Measurements from ENCODE around the gene CLDN14. TPM values are rescaled to one million over a fixed set of nuclear protein-coding genes. Genes with fewer than 3 reads are reported as not detected.

The CLDN14 gene
- polyA plus RNA-seq, 1 experiment = not detected

- no peak for TF ChIP-seq CTCF (IDR thresholded peaks at IDR 0.05; ENCODE audit: insufficient read depth, low read depth, low read length)
- Histone ChIP-seq H3K4me3 (ENCODE audit: low read depth, low read length) (no peak overlapping the region), H3K27me3 (ENCODE audit: control insufficient read depth, insufficient read depth, low read length) (no peaks in the 10 kb centered on the region), H3K36me3 (ENCODE audit: control insufficient read depth, insufficient read depth, low read length) (no peaks in the 10 kb centered on the region)
- POLR2A ChIA-PET = no interaction called here
- CTCF ChIA-PET = interaction anchor here (1.4 to 5.0 kb wide), 4 partner anchors 12 to 318 kb away, joined by 3 to 20 read pairs (median 4); no protein-coding TSS in a partner anchor
- no peak for DNase-seq (ENCODE audit: low read depth)
These were observed 49.1 kb downstream of the CLDN14 start for GRCh38 chr21:36430841-36431240.

- CTCF ChIA-PET = interaction anchor here (0.6 to 5.0 kb wide), 10 partner anchors 8 to 1719 kb away, joined by 3 to 20 read pairs (median 3); no protein-coding TSS in a partner anchor
- TF ChIP-seq CTCF (IDR thresholded peaks at IDR 0.05; ENCODE audit: insufficient read depth, low read depth, low read length) = 0 out of 2 replicates have a peak, but pooled peaks have one; percentile 18
- POLR2A ChIA-PET = interaction anchor here (0.6 kb wide), 1 partner anchor 1736 kb away, joined by 3 read pairs; no protein-coding TSS in a partner anchor
These were observed 49.9 kb downstream of the CLDN14 start for GRCh38 chr21:36429947-36430546.

GRCh38 chr21:36428761-36429432, 51.0 kb downstream of the CLDN14 start:
- H3K36me3 ChIP-seq (ENCODE audit: control insufficient read depth, insufficient read depth, low read length) = no peaks in the 10 kb centered on the region
- no peak overlapping the region for H3K4me3 ChIP-seq (ENCODE audit: low read depth, low read length)
- ChIA-PET CTCF (interaction anchor here (0.6 to 5.0 kb wide), 10 partner anchors 8 to 499 kb away, joined by 3 to 20 read pairs (median 4); no protein-coding TSS in a partner anchor), POLR2A (no interaction called here)
- no peak for TF ChIP-seq CTCF (IDR thresholded peaks at IDR 0.05; ENCODE audit: insufficient read depth, low read depth, low read length)
- no peaks in the 10 kb centered on the region for H3K27me3 ChIP-seq (ENCODE audit: control insufficient read depth, insufficient read depth, low read length)
- DNase-seq (ENCODE audit: low read depth) = no peak

More at GRCh38 chr21:36429947-36430546, 49.9 kb downstream of the CLDN14 start:
- H3K36me3 ChIP-seq (ENCODE audit: control insufficient read depth, insufficient read depth, low read length) = no peaks in the 10 kb centered on the region
- H3K27me3 ChIP-seq (ENCODE audit: control insufficient read depth, insufficient read depth, low read length) = no peaks in the 10 kb centered on the region
- peak; percentile 95 for DNase-seq (ENCODE audit: low read depth)
- H3K4me3 ChIP-seq (ENCODE audit: low read depth, low read length) = peak overlapping the region; percentile 10; the same call in 1 of the 2 replicates

GRCh38 chr21:36427502-36427901, 52.4 kb downstream of the CLDN14 start:
- Histone ChIP-seq H3K36me3 (ENCODE audit: control insufficient read depth, insufficient read depth, low read length) (no peaks in the 10 kb centered on the region), H3K27me3 (ENCODE audit: control insufficient read depth, insufficient read depth, low read length) (no peaks in the 10 kb centered on the region), H3K4me3 (ENCODE audit: low read depth, low read length) (no peak overlapping the region)
- CTCF ChIA-PET = interaction anchor here (0.5 to 5.0 kb wide), 2 partner anchors 9 to 67 kb away, joined by 3 to 20 read pairs; no protein-coding TSS in a partner anchor
- no peak for TF ChIP-seq CTCF (IDR thresholded peaks at IDR 0.05; ENCODE audit: insufficient read depth, low read depth, low read length)
- no peak for DNase-seq (ENCODE audit: low read depth)
- POLR2A ChIA-PET = no interaction called here

GRCh38 chr21:36425286-36425685, 54.6 kb downstream of the CLDN14 start:
- ChIA-PET POLR2A (no interaction called here), CTCF (interaction anchor here (0.6 to 1.5 kb wide), 5 partner anchors 8 to 1784 kb away, joined by 3 to 6 read pairs (median 3); no protein-coding TSS in a partner anchor)
- H3K36me3 ChIP-seq (ENCODE audit: control insufficient read depth, insufficient read depth, low read length) = no peaks in the 10 kb centered on the region
- DNase-seq (ENCODE audit: low read depth) = no peak
- no peak for TF ChIP-seq CTCF (IDR thresholded peaks at IDR 0.05; ENCODE audit: insufficient read depth, low read depth, low read length)
- H3K27me3 ChIP-seq (ENCODE audit: control insufficient read depth, insufficient read depth, low read length) = no peaks in the 10 kb centered on the region
- H3K4me3 ChIP-seq (ENCODE audit: low read depth, low read length) = no peak overlapping the region
